IPS DF 4.7 (cell line): Measurements from ENCODE around the gene STAC.

Experiments used
- DNase-seq: peaks from one replicate; pipeline ENCODE4 v3.0.0-alpha.2; 2013; ENCODE audit warnings: low spot score; ENCODE audit errors: extremely low read depth

STAC gene

GRCh38 chr3:36380221-36381031 lies at the start of gene STAC:
TSS of gene STAC (plus strand) at chr3:36380504. CDS start at chr3:36380644, 140 bp downstream.
- DNase-seq = no peak

- DNase-seq = no peak
Measured at GRCh38 chr3:36332139-36332538, 48.2 kb upstream of the STAC start.

DNA sequence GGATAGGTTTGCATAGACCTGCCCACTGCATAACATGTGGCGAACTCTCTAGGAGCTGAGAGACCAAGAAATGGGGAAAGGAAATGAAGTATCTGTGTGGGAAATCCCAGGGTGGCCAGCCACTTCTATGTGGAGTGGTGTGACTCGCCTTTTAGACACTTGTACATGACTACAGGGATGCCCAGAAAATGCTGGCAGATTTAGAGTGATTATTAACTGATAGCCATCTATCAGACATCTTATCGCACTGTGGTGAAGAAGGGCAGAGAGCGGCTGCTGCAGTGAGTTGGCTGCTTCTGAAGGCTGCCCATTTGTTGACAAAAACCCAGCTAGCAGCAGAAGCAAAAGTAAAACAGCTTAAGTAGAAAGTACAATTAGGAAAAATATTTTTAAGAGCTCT lies 18.1 kb upstream of the STAC start:
- no peak for DNase-seq

DNA sequence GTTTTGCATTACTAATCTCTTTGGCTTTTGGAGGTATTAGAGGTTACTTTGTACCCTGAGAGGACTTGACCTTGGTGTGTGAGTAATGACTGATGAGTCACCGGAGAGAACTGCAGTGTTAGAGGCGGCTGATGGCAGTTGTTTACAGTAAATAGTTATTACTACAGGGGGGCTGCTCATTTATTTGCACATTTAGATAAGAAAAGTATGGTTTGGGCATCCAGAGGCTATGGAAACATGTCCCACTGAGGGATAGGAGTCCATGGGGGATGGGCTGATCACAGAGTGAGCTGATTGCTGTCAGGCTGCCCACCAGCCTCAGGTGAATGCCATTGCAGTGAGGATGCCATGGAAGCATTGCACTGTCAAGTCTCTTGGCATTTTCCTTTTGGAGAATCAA lies 17.3 kb upstream of the STAC start:
- peak; percentile 30 for DNase-seq

DNA sequence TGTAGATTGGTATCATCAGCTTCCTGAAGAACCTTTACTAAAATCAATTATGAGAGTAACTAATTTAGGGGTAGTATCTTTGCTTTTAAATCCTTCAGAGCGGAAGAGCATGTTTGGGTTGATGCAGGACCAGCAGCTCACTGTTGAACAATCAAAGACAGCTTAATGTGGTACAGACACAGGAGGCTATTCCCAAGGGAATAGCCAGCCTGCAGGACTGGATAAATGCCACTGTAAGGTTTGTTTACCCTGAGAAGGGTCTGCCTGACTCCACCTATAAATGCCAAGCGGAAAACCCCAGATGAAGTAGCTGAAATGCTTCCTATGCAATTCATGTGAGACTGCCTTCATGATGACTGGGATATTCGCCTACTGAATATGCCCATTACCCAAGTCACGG lies 16.0 kb upstream of the STAC start:
- DNase-seq = no peak

DNA sequence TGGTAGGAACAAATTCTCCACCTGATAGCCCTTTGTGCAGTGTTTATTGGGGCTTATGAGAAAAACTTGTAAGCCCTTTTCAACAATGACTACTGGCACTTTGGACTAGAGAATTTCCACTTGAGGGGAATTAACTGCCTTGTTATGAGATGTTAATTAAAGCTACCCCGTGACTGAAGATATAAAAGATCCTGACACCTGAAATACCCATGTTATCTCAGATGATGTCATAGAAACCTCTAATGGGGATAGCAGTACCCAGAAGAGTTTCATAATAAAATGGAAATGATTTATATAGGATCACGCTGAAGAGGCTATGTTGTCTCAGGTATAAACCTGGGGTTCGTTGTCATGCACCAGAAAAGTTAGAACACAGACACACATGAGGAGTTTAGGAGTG lies 14.5 kb upstream of the STAC start:
- DNase-seq = no peak

DNA sequence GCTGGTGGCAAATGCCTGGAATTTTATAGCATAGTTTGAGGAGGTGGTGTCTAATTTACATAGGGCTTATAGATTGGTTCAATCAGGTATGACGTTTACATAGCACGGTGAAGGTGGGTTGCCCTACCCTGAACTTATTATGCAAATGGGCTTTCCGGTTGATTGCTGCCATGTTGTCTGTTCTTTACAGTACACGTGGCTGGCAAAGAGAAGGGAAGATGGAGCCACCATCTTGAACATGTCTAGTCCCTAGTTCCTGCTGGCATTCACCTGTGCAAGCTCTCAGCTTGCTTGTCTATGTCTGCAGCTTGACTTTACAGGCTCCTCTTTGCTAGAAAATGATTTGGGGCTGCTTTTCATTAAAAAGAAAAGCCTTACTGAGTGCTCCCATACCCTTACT lies 14.0 kb upstream of the STAC start:
- DNase-seq = no peak

- DNase-seq = no peak
Measured at GRCh38 chr3:36367912-36368573, 12.3 kb upstream of the STAC start.

GRCh38 chr3:36372534-36372935 lies 7.8 kb upstream of the STAC start:
- DNase-seq = no peak

GRCh38 chr3:36373084-36373483 lies 7.2 kb upstream of the STAC start:
- no peak for DNase-seq

DNA sequence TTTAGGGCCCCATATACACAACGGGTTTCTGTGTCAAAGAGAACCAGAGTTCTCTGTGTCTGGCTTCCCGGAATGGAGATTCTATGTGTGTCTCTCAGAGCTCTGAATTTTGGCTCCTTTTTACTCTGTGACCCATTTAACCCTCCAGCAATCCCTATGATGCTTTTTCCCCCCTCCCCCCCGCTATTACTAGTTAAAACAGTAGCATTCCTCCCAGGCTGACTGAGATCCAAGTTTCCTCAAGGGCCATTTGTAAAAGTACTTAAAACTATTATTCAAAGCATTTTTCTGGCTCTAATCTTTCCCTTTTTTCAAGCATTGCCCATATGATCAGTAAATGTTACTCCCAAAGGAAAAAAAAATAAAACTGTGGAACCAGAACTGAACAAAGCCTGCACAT lies 6.6 kb upstream of the STAC start:
- no peak for DNase-seq

DNA sequence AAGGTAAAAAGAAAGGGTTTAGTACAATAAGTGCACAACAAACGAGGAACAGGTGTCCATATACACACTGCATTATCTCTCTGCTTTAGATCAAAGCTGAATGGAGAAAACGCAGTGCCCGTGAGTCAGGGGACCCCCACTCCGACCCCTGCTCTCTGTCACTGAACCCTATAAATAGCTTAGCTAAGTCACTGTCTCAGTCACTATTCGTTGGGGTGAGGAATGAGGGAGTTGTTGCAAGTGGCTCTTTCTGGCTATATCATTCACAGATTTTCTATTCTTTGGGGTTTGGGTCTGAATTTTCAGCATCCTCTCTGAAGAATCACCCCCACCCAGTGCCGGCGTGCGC lies 458 bp upstream of the STAC start:
- DNase-seq = no peak

DNA sequence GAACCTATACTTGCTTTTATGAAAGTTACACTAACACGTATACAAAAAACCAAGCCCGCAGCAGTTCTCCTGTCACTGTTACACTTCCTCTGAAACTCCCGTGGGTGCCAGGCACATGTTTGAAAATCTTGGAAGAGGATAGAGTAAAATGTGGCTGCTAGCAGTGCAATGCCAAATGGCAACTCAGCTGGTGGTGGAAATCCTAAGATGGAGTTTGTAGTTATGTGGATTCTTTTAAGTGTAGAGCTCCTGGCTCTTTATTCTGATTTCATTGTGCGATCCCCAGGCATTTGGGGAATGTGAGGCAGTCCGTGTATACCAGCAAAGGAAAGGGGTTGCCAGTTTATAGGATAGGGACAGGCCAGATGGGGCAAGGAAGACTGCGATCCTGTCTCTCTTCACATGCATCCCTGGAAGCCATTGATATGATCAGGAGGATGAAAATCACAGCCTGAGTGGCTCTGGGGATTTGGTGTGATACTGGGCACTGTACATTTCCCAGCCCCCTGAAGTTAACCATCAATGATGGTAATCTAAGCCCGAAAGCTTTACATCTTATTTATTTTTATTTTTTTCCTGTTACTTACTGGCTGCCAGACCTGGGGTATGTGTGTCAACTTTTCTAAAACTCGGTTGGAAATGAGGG lies 1.1 kb downstream of the STAC start:
- peak; percentile 33 for DNase-seq

DNA sequence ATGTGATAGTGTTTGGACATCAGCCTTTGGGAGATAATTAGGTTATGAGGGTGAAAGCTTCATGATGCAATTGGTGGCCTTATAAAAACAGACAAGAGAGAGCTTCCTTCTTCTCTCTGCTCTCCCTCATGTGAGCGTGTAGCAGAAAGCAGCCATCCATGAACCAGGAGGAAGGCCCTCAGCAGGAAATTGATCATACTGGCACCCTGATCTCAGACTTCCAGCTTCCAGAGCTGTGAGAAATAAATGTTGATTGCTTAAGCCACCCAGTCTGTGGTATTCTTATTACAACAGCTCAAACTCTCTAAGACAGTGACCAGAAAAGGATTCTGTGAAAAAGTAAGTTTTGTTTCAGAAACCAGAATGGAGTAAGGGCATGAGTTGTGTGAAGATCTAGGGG lies 13.3 kb downstream of the STAC start:
- DNase-seq = no peak

GRCh38 chr3:36394176-36394575 lies 13.9 kb downstream of the STAC start:
- DNase-seq = no peak

DNA sequence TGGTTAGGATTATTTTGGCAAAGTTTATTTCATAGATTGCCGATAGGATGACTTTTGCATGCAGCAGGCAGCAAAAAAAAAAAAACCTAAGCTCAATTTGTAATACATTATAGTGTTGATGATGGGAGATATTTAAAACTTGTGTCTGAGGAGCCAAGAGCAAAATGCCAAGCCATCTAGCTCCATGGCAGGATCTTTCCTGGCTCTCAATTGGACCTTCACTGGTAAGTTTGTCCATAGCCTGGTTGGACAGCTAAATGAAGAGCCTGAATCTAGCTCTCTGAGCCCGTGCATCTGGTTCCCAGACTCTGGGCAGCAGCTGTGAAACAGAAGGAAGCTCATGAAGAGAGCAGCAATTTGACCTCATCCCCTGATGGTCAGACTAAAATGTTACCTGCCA lies 17.5 kb downstream of the STAC start:
- DNase-seq = no peak

DNA sequence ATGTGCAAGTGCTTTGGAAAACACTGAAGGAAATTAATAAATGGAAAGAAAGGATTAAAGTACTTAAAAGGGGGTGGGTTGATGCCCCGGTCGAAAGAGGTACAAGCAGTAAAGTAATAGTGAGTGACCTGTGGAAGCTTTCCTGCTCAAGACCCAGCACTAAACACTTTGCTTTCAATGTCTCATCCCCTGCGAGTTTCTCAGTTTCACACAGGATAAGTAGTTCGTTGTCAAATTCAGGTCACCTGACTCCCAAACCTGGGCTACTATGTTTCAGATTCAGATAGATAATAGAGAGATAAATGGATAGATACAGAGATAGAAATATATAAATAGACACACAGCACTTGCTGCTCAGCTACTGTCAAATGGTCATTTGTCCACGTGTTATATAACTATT lies 19.6 kb downstream of the STAC start:
- no peak for DNase-seq

DNA sequence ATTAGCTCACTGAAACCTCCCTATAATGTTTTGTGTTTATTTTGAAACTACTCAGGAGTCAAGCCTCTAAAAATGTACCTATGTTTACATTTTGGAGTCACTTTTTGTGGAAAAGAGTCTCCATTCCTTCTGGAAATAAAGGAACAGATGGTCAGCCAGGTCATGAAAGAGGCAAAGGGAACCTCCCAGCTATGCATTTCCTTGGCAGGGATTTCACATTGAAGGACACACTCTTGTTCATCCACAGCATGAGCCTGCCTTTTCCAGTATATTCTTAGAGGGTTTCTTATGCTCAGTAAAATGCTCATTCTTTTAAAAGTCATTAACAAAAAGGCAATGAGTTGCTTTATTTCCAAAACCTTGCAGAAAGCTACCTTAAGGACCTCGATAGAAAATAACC lies 20.8 kb downstream of the STAC start:
- DNase-seq = no peak

DNA sequence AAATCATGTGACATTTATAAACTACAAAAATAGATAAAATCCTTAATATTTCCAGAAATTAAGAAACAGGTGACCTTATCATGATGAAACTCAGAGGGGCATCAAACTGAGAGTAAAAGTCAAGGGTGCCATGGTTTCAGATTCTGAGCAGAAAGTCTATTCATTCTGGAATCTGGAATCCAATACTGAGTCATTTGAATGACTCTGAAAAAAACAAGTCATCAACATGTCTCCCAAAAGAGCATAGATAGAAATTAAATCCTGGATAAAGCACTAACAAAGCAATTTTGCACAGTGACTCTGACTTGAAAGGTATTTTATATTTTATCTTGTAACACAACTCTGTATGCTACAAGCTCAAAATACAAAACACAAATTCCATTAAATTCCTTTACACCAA lies 23.4 kb downstream of the STAC start:
- no peak for DNase-seq

GRCh38 chr3:36405190-36405589 lies 24.9 kb downstream of the STAC start:
- DNase-seq = no peak

DNA sequence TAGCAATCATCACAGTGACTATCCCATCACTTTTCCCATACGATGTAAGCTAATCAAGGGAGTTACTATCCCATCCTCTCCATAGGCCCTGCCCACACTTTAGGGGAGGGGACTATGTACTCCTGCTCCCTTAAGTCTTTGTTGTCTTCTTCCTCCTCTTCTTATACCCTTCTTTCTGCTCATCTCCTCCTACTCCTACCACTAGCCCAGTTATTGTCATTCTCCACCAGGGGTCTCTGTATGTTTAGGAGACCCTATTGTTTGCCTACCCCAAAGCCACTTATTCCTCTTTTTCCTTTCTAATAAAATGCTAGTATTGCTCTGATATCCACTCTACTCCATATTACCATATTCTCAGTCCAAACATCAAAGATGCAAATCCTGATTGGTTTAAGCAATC lies 27.8 kb downstream of the STAC start:
- no peak for DNase-seq

DNA sequence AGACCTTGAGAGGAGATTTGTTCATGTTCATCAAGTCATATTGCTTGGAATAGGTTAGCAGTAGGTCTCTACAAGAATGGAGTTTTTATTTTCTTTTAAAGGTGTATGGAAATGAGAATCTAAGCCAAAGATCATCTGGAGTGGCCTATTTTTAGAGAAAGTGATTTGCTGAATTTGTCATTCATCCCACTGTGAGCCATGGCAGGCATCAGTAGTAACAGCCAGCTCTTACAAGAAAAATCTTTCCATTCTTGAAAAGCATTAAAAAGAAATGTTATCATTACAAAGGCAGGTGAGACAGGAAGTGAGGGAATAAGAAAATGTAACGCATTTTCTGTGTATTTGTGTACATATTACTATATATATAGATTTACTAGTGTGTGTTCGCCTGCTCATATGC lies 29.6 kb downstream of the STAC start:
- no peak for DNase-seq

- no peak for DNase-seq
Measured at GRCh38 chr3:36411587-36411986, 31.3 kb downstream of the STAC start.
